CD14-positive monocyte (primary cell): ENCODE measurements around the gene CMSS1. TPM values are rescaled to one million over a fixed set of nuclear protein-coding genes. Genes with fewer than 3 reads are reported as not detected.

Source experiments
- DNase-seq, 3 donors: peaks; one replicate each; pipeline ENCODE4 v3.0.0-alpha.2; 2011 to 2022
- H2AFZ ChIP-seq: 2 replicates; pipeline ENCODE4 v1.6.0; 2012; ENCODE audit warnings: mild to moderate bottlenecking, low read depth, low read length, inconsistent platforms; ENCODE audit not compliant: insufficient read depth, poor library complexity, severe bottlenecking
- H3K27ac ChIP-seq, 2 donors: 1 replicate in 1 of 2; 2 replicates in 1 of 2; pipeline ENCODE4 v1.5.1; 2012 to 2013; ENCODE audit warnings: low read length in 2 of 2, control low read depth in 1 of 2, inconsistent platforms in 1 of 2, low read depth in 1 of 2, mild to moderate bottlenecking in 1 of 2
- H3K27me3 ChIP-seq, 2 donors: one replicate each; pipeline versions ENCODE4 v1.6.0 to v1.6.1; 2011 to 2013; ENCODE audit warnings: low read length in 2 of 2; ENCODE audit not compliant: control insufficient read depth in 2 of 2, insufficient read depth in 2 of 2
- H3K36me3 ChIP-seq, 2 donors: replicated peaks in 1 of 2; 1 replicate in 1 of 2; 2 replicates in 1 of 2; pipeline versions ENCODE4 v1.5.1 to v1.6.1; 2012 to 2013; ENCODE audit warnings: low read length in 2 of 2, control low read depth in 1 of 2, inconsistent platforms in 1 of 2, mild to moderate bottlenecking in 1 of 2; ENCODE audit not compliant: insufficient read depth in 2 of 2, control insufficient read depth in 1 of 2
- H3K4me1 ChIP-seq, 2 donors: 1 replicate in 1 of 2; 2 replicates in 1 of 2; pipeline versions ENCODE4 v1.5.1 to v1.6.1; 2012 to 2013; ENCODE audit warnings: low read length in 2 of 2, control low read depth in 1 of 2, inconsistent platforms in 1 of 2, mild to moderate bottlenecking in 1 of 2, moderate library complexity in 1 of 2; ENCODE audit not compliant: insufficient read depth in 2 of 2, control insufficient read depth in 1 of 2
- H3K4me2 ChIP-seq: replicated peaks from 2 replicates; pipeline ENCODE3; 2012; ENCODE audit warnings: low read length, moderate library complexity, mild to moderate bottlenecking; ENCODE audit not compliant: poor library complexity, severe bottlenecking; ENCODE audit errors: extremely low read depth
- H3K4me3 ChIP-seq, 3 experiments: fragments of 200-600 bp in 1 of 3; sonication (generic) in 1 of 3; replicated peaks in 1 of 3; 1 replicate in 2 of 3; 2 replicates in 1 of 3; pipeline ENCODE4 v1.5.1; 2011 to 2013; ENCODE audit warnings: low read length in 3 of 3, mild to moderate bottlenecking in 3 of 3, control low read depth in 2 of 3, low read depth in 2 of 3, inconsistent platforms in 1 of 3, moderate library complexity in 1 of 3
- H3K79me2 ChIP-seq: 2 replicates; pipeline ENCODE4 v1.6.0; 2012; ENCODE audit warnings: mild to moderate bottlenecking, control low read depth, inconsistent platforms, low read length, moderate library complexity; ENCODE audit not compliant: insufficient read depth
- H3K9ac ChIP-seq: 2 replicates; pipeline ENCODE4 v1.6.0; 2017; ENCODE audit warnings: low read length, mild to moderate bottlenecking; ENCODE audit not compliant: insufficient read depth, poor library complexity, severe bottlenecking
- H3K9me3 ChIP-seq, 2 donors: replicated peaks in 1 of 2; 1 replicate in 1 of 2; 2 replicates in 1 of 2; pipeline versions ENCODE4 v1.5.1 to v1.6.1; 2012 to 2013; ENCODE audit warnings: low read length in 2 of 2, control low read depth in 1 of 2; ENCODE audit not compliant: control insufficient read depth in 1 of 2, insufficient read depth in 1 of 2
- H4K20me1 ChIP-seq: 2 replicates; pipeline ENCODE4 v1.6.0; 2012; ENCODE audit warnings: mild to moderate bottlenecking, low read length, control low read depth, moderate library complexity; ENCODE audit not compliant: insufficient read depth
- H3K27ac Mint-ChIP-seq, 7 donors: one replicate each; pipeline ENCODE4 v1.8.0; 2020; ENCODE audit warnings: mild to moderate bottlenecking in 7 of 7, mixed read lengths in 7 of 7, moderate library complexity in 6 of 7, inconsistent platforms in 2 of 7
- H3K27me3 Mint-ChIP-seq, 3 donors: one replicate each; pipeline ENCODE4 v1.8.0; 2021 to 2022; ENCODE audit warnings: low read depth in 3 of 3, mild to moderate bottlenecking in 3 of 3, mixed read lengths in 3 of 3, moderate library complexity in 3 of 3, inconsistent platforms in 1 of 3
- H3K36me3 Mint-ChIP-seq, 2 donors: one replicate each; pipeline ENCODE4 v1.8.0; 2020; ENCODE audit warnings: mixed read lengths in 2 of 2, inconsistent platforms in 1 of 2, mild to moderate bottlenecking in 1 of 2
- H3K4me1 Mint-ChIP-seq: one replicate; pipeline ENCODE4 v1.8.0; 2020; ENCODE audit warnings: mild to moderate bottlenecking, mixed read lengths
- H3K4me3 Mint-ChIP-seq, 2 donors: one replicate each; pipeline ENCODE4 v1.8.0; 2020; ENCODE audit warnings: mild to moderate bottlenecking in 2 of 2, mixed read lengths in 2 of 2, moderate library complexity in 1 of 2
- H3K9me3 Mint-ChIP-seq, 7 donors: one replicate each; pipeline ENCODE4 v1.8.0; 2020 to 2022; ENCODE audit warnings: mixed read lengths in 7 of 7, mild to moderate bottlenecking in 6 of 7, moderate library complexity in 6 of 7, inconsistent platforms in 2 of 7
- CTCF ChIP-seq: fragments of 200-600 bp; IDR thresholded peaks from one replicate; pipeline ENCODE4 v1.8.0; 2022; ENCODE audit warnings: antibody characterized with exemption, mild to moderate bottlenecking
- WGBS: methylation state at CpG from one replicate; pipeline ENCODE4 v1.1.5; 2013; ENCODE audit warnings: missing lambda C conversion rate; ENCODE audit not compliant: insufficient coverage; 5-methylcytosine and 5-hydroxymethylcytosine counted together
- intact Hi-C, 2 donors: fragments of 100-400 bp; cut with micrococcal nuclease; formaldehyde crosslinking; loops; one replicate each; pipeline versions ENCODE4 v1.15.0 to v1.15.1; 2023
- polyA plus RNA-seq, 3 donors: library from polyadenylated mRNA; depleted of rRNA in 1 of 3; unstranded in 2 of 3; stranded (reverse) in 1 of 3; fragments of 300-500 nt in 2 of 3; fragments of >200 nt in 1 of 3; fragmentation: Illumina TruSeq in 2 of 3; gene quantifications; 1 replicate in 2 of 3; 2 replicates in 1 of 3; pipeline ENCODE4 v1.2.3, GENCODE V29; 2012 to 2021

Gene CMSS1
- polyA plus RNA-seq, 3 donors: 1.1 to 3.6 (median 2.2) TPM

DNA sequence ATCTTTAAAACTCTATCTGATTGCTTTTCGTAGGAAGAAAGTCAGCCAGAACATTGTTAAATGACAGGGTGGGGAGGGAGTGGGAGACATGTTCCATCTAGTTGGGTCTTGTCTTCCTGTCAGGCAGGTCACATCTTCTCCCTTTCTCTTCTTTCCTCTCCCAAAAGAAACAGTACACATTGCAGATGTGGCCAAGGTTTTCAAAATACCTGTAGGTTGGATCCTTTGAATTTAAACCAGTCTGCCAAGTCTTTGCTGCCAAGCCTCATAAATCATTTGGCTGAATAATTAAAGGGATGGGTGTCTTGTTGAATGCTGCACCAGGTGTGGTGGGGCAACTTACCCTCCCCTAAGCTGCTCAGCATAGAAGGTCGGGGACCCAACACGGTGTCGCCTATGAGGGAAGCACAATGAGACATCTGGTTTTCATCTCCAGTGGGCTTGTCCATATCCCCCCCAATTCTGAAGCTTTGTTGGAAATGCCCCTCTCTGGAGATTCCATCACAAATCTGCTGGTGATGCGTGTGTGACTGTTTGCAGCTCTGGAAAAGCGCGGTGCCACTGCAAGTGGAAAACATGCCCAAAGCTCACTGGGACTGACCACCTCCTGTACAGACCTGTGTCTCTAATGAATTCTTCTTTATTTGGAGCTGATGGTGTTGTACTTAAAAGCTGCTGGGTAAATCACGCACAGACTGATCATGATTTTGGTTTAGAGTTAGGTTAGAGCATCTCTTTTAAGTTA is 184.0 kb downstream of the CMSS1 start:
- H4K20me1 ChIP-seq: no peaks in the 10 kb centered on the region
- H3K4me2 ChIP-seq: no peak overlapping the region
- Mint-ChIP-seq H3K4me1 (no peaks in the 10 kb centered on the region), H3K36me3 (no peaks in the 10 kb centered on the region), H3K27me3 (no peaks in the 10 kb centered on the region), H3K4me3 (no peak overlapping the region), H3K27ac (no peak overlapping the region), H3K9me3 (peaks cover under 1 to 9% (median 4%) of the 10 kb centered on the region in 7 donors)
- intact Hi-C loops: no loop called here
- no peak overlapping the region for H3K27ac ChIP-seq
- H3K4me1 ChIP-seq: no peaks in the 10 kb centered on the region
- peaks cover 0 to 3% of the 10 kb centered on the region in 2 donors for H3K9me3 ChIP-seq
- 95% methylated on average over 3 of the region's 8 CpGs for WGBS
- TF ChIP-seq CTCF: no peak
- no peak for DNase-seq
- H3K9ac ChIP-seq: no peak overlapping the region
- H2AFZ ChIP-seq: no peak overlapping the region
- H3K27me3 ChIP-seq: no peaks in the 10 kb centered on the region
- no peaks in the 10 kb centered on the region for H3K36me3 ChIP-seq
- H3K79me2 ChIP-seq: no peaks in the 10 kb centered on the region
- no peak overlapping the region for H3K4me3 ChIP-seq

GRCh38 chr3:100002599-100003350 is 185.1 kb downstream of the CMSS1 start:
- Mint-ChIP-seq H3K36me3 (no peaks in the 10 kb centered on the region), H3K4me1 (no peaks in the 10 kb centered on the region), H3K9me3 (peaks cover 0 to 6% (median 4%) of the 10 kb centered on the region in 7 donors), H3K4me3 (no peak overlapping the region), H3K27ac (no peak overlapping the region), H3K27me3 (no peaks in the 10 kb centered on the region)
- Histone ChIP-seq H3K79me2 (no peaks in the 10 kb centered on the region), H3K9ac (no peak overlapping the region), H3K36me3 (no peaks in the 10 kb centered on the region), H3K27me3 (no peaks in the 10 kb centered on the region), H2AFZ (no peak overlapping the region), H3K9me3 (peaks cover 0 to 3% of the 10 kb centered on the region in 2 donors), H3K27ac (no peak overlapping the region), H3K4me1 (no peaks in the 10 kb centered on the region), H4K20me1 (no peaks in the 10 kb centered on the region), H3K4me2 (no peak overlapping the region), H3K4me3 (no peak overlapping the region)
- intact Hi-C loops: no loop called here
- 62% methylated on average over 3 of the region's 4 CpGs for whole genome bisulfite sequencing
- no peak for DNase-seq
- no peak for TF ChIP-seq CTCF
